Lung (tissue), 12 donors: ENCODE measurements around the gene PCDHA12. TPM values are rescaled to one million over a fixed set of nuclear protein-coding genes. Genes with fewer than 3 reads are reported as not detected.
A peak's percentile ranks its signal among the peaks of the same experiment; 100 is the strongest.

Experiments
- ATAC-seq: fragments of 200-7000 bp; cut with Tn5 transposase; one replicate; pipeline ENCODE4 v1.9.1; 2020; ENCODE audit warnings: moderate number of reproducible peaks; ENCODE audit not compliant: insufficient read depth, low FRiP score
- DNase-seq, 3 donors: peaks; one replicate each; pipeline ENCODE4 v3.0.0-alpha.2; 2013 to 2017
- H3K27ac ChIP-seq, 2 donors: one replicate each; pipeline ENCODE4 v1.5.1; 2013; ENCODE audit warnings: mild to moderate bottlenecking in 2 of 2, moderate library complexity in 2 of 2, control low read depth in 1 of 2, inconsistent platforms in 1 of 2, low read depth in 1 of 2, low read length in 1 of 2
- H3K27me3 ChIP-seq, 3 donors: one replicate each; pipeline ENCODE4 v1.5.1; 2013; ENCODE audit warnings: low read length in 2 of 3; ENCODE audit not compliant: control insufficient read depth in 3 of 3, insufficient read depth in 3 of 3
- H3K36me3 ChIP-seq, 4 donors: one replicate each; pipeline ENCODE4 v1.5.1; 2013; ENCODE audit warnings: low read length in 4 of 4, mild to moderate bottlenecking in 1 of 4, moderate library complexity in 1 of 4; ENCODE audit not compliant: control insufficient read depth in 4 of 4, insufficient read depth in 4 of 4
- H3K4me1 ChIP-seq, 5 donors: one replicate each; pipeline ENCODE4 v1.5.1; 2013; ENCODE audit warnings: low read length in 5 of 5, mild to moderate bottlenecking in 2 of 5, moderate library complexity in 1 of 5; ENCODE audit not compliant: control insufficient read depth in 5 of 5, insufficient read depth in 5 of 5
- H3K4me3 ChIP-seq: one replicate; pipeline ENCODE4 v1.5.1; 2013; ENCODE audit warnings: mild to moderate bottlenecking, control low read depth, moderate library complexity
- H3K9ac ChIP-seq, 2 donors: one replicate each; pipeline ENCODE4 v1.5.1; 2013; ENCODE audit warnings: low read length in 2 of 2, control low read depth in 1 of 2; ENCODE audit not compliant: insufficient read depth in 1 of 2
- H3K9me3 ChIP-seq, 4 donors: one replicate each; pipeline ENCODE4 v1.5.1; 2013; ENCODE audit warnings: low read length in 3 of 4, mild to moderate bottlenecking in 1 of 4, moderate library complexity in 1 of 4; ENCODE audit not compliant: control insufficient read depth in 4 of 4, insufficient read depth in 3 of 4
- WGBS, 2 donors: extraction: QIAGEN DNeasy Blood & Tissue Kit; methylation state at CpG; one replicate each; pipeline ENCODE4 v1.1.7; 2013; 5-methylcytosine and 5-hydroxymethylcytosine counted together
- polyA plus RNA-seq, 2 donors: library from polyadenylated mRNA; stranded (reverse); fragments of 200-250 nt; gene quantifications; one replicate each; pipeline ENCODE4 v1.2.1, GENCODE V29; 2013
- total RNA-seq, 2 donors: library from RNA; depleted of rRNA in 1 of 2; stranded (reverse); fragments of >200 nt in 1 of 2; gene quantifications; one replicate each; pipeline ENCODE4 v1.2.1, GENCODE V29; 2014 to 2021
- TF ChIP-seq, protein P1 (sequence below): IDR thresholded peaks from 2 replicates; pipeline ENCODE4 v1.5.1; 2012; ENCODE audit warnings: mild to moderate bottlenecking; ENCODE audit errors: control extremely low read depth, extremely low read depth
- donor health status: control.
- donor health status: control.
- donor health status: Bipolar disorder and iron deficiency.
- donor health status: healthy.
- donor health status: DM: yes; HTN: yes; CAD: no.

The PCDHA12 gene
- total and polyA plus RNA-seq, 4 donors, result 0.23 to 3.6 (median 0.86) TPM

DNA sequence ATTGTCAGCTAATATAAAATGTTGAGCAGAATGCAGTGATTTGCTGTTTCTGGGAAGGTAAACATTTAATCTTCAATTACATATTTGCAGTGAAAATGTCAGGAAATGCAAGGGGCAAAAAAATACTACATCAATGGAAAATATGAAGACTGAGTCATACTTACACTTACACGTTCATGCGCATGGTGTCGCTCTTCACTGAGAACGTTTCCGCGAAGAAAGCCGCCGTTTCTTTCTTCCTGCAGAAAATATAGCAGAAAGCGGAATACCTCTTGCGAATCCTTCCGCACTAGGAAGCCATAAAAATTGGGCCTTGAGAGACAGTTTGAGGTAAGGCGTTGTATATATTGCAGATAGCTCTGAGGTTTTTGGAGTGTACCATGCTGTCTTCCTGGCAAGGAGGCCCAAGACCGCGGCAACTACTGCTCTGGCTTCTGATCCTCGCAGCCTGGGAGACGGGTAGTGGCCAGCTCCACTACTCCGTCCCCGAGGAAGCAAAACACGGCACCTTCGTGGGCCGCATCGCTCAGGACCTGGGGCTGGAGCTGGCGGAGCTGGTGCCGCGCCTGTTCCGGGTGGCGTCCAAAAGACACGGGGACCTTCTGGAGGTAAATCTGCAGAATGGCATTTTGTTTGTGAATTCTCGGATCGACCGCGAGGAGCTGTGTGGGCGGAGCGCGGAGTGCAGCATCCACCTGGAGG is 6.9 kb downstream of the PCDHA12 start, which contains the start of gene PCDHA13:
Gene PCDHA13 (plus strand): TSS at position 236 of the 702 bp plus-strand sequence. CDS start 145 bp downstream, at position 381.
- H3K9me3 ChIP-seq, result peaks cover 4 to 26% (median 7%) of the 10 kb centered on the region in 4 donors
- H3K36me3 ChIP-seq, result no peaks in the 10 kb centered on the region
- H3K9ac ChIP-seq, result no peak within 1 kb of the TSS
- peaks cover 0 to 5% (median 0%) of the 10 kb centered on the region in 5 donors for H3K4me1 ChIP-seq
- WGBS, 2 donors, result 15 to 18% methylated on average over 32 to 35 of the region's 35 CpGs
- ATAC-seq (peak; percentile 62), DNase-seq (peak; percentile 29 to 58 (median 49))
- TF ChIP-seq, protein P1, sequence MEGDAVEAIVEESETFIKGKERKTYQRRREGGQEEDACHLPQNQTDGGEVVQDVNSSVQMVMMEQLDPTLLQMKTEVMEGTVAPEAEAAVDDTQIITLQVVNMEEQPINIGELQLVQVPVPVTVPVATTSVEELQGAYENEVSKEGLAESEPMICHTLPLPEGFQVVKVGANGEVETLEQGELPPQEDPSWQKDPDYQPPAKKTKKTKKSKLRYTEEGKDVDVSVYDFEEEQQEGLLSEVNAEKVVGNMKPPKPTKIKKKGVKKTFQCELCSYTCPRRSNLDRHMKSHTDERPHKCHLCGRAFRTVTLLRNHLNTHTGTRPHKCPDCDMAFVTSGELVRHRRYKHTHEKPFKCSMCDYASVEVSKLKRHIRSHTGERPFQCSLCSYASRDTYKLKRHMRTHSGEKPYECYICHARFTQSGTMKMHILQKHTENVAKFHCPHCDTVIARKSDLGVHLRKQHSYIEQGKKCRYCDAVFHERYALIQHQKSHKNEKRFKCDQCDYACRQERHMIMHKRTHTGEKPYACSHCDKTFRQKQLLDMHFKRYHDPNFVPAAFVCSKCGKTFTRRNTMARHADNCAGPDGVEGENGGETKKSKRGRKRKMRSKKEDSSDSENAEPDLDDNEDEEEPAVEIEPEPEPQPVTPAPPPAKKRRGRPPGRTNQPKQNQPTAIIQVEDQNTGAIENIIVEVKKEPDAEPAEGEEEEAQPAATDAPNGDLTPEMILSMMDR, result peak; percentile 15
- peaks cover 0 to 8% (median 0%) of the 10 kb centered on the region in 3 donors for H3K27me3 ChIP-seq
- no peak within 1 kb of the TSS for H3K27ac ChIP-seq
- no peak within 1 kb of the TSS for H3K4me3 ChIP-seq

DNA sequence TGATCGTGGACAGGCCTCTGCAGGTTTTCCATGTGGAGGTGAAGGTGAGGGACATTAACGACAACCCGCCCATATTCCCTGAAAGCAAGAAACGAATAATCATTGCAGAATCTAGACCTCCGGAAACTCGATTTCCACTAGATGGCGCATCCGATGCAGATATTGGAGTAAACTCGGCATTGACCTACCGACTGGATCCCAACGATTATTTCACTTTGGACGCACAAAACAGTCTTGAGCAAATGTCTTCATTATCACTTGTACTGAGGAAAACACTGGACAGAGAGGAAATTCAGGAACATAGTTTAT is 7.4 kb downstream of the PCDHA12 start:
- H3K9me3 ChIP-seq, result peaks cover 4 to 20% (median 7%) of the 10 kb centered on the region in 4 donors
- H3K9ac ChIP-seq, result no peak overlapping the region
- WGBS, 2 donors, result 15 to 19% methylated on average over 12 of the region's 12 CpGs
- H3K27me3 ChIP-seq, result peaks cover 0 to 8% (median 0%) of the 10 kb centered on the region in 3 donors
- no peak overlapping the region for H3K27ac ChIP-seq
- no peaks in the 10 kb centered on the region for H3K36me3 ChIP-seq
- ATAC-seq (peak; percentile 27), DNase-seq (peak in 2 of 3 donors; percentile 1 to 9)
- H3K4me1 ChIP-seq, result peaks cover 0 to 5% (median 0%) of the 10 kb centered on the region in 5 donors
- no peak overlapping the region for H3K4me3 ChIP-seq
- TF ChIP-seq, protein P1, result no peak

DNA sequence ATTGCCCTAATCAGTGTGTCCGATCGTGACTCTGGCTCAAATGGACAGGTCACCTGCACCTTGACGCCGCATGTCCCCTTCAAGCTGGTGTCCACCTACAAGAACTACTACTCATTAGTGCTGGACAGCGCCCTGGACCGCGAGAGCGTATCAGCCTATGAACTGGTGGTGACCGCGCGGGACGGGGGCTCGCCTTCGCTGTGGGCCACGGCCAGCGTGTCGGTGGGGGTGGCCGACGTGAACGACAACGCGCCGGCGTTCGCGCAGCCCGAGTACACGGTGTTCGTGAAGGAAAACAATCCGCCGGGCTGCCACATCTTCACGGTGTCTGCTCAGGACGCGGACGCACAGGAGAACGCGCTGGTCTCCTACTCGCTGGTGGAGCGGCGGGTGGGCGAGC is 8.3 kb downstream of the PCDHA12 start:
- Histone ChIP-seq H3K4me3 (no peak overlapping the region), H3K4me1 (peaks cover 0 to 5% (median 0%) of the 10 kb centered on the region in 5 donors), H3K9ac (no peak overlapping the region), H3K36me3 (no peaks in the 10 kb centered on the region), H3K27ac (no peak overlapping the region), H3K27me3 (peaks cover 0 to 8% (median 0%) of the 10 kb centered on the region in 3 donors), H3K9me3 (peaks cover 4 to 20% (median 7%) of the 10 kb centered on the region in 4 donors)
- TF ChIP-seq, protein P1, result no peak
- DNase-seq (no peak), ATAC-seq (no peak)
- WGBS, 2 donors, result 37 to 45% methylated on average over 41 of the region's 41 CpGs
